GM12878 (cell line): Measurements from ENCODE around the gene VPS52. TPM values are rescaled to one million over a fixed set of nuclear protein-coding genes. Genes with fewer than 3 reads are reported as not detected.

Experiments used
- ATAC-seq: fragments of 200-7000 bp; cut with Tn5 transposase; 3 replicates; pipeline ENCODE4 v1.9.1; 2020; ENCODE audit warnings: mild to moderate bottlenecking, moderate library complexity
- BruUV-seq: library from RNA; stranded (reverse); fragments of 400-500 nt; replicated peaks from 2 replicates; lab custom pipeline; 2021; lab: Mats Ljungman, UMichigan
- CTCF ChIA-PET: fragments of 300-600 bp; sonication (Branson Sonifier 250); formaldehyde crosslinking; extraction: SDS; loops from one replicate; lab custom pipeline; 2021; ENCODE audit warnings: inconsistent platforms; lab: Yijun Ruan, JAX
- POLR2A ChIA-PET: fragments of 350-600 bp; formaldehyde crosslinking; extraction: SDS; loops from one replicate; lab custom pipeline; 2021; ENCODE audit warnings: inconsistent platforms; lab: Charles Lee
- RAD21 ChIA-PET: fragments of 300-600 bp; sonication (Branson Sonifier 250); formaldehyde crosslinking; loops from one replicate; lab custom pipeline; 2023; ENCODE audit warnings: antibody characterized with exemption; ENCODE audit not compliant: unreplicated experiment; lab: Charles Lee
- SMC1A ChIA-PET: fragments of 300-600 bp; sonication (Branson Sonifier 250); formaldehyde crosslinking; loops from one replicate; lab custom pipeline; 2023; ENCODE audit not compliant: unreplicated experiment, uncharacterized antibody; lab: Charles Lee
- DNase-seq: peaks from one replicate; pipeline ENCODE4 v3.0.0-alpha.2; 2011; ENCODE audit warnings: low read depth, low spot score
- FAIRE-seq: peaks from 3 replicates; lab custom pipeline; 2011; peaks lifted over from hg19 to GRCh38; lab: Jason Lieb, UNC
- H2AFZ ChIP-seq: 2 replicates; pipeline ENCODE4 v1.6.0; 2011; ENCODE audit warnings: low read depth, low read length, control low read depth; ENCODE audit not compliant: control insufficient read depth
- H3K27ac ChIP-seq: 2 replicates; pipeline ENCODE4 v1.5.1; 2011; ENCODE audit warnings: control low read depth; ENCODE audit not compliant: control insufficient read depth, insufficient read depth
- H3K27me3 ChIP-seq, 2 experiments: replicated peaks in 1 of 2; 2 replicates each; pipeline versions ENCODE4 v1.6.0 to v1.6.1; 2011; ENCODE audit warnings: low read length in 1 of 2; ENCODE audit not compliant: control insufficient read depth in 2 of 2, insufficient read depth in 2 of 2
- H3K36me3 ChIP-seq, 2 experiments: 2 replicates each; pipeline ENCODE4 v1.5.1; 2011; ENCODE audit warnings: low read length in 1 of 2; ENCODE audit not compliant: control insufficient read depth in 2 of 2, insufficient read depth in 2 of 2
- H3K4me1 ChIP-seq: 2 replicates; pipeline ENCODE4 v1.6.1; 2011; ENCODE audit warnings: mild to moderate bottlenecking, low read length, moderate library complexity, mixed read lengths; ENCODE audit not compliant: control insufficient read depth, insufficient read depth
- H3K4me2 ChIP-seq: 2 replicates; pipeline ENCODE4 v1.6.0; 2011; ENCODE audit warnings: control low read depth; ENCODE audit not compliant: control insufficient read depth, insufficient read depth
- H3K4me3 ChIP-seq: fragments of 200-600 bp; sonication (generic); 2 replicates; pipeline ENCODE4 v1.5.1; 2016
- H3K79me2 ChIP-seq: 2 replicates; pipeline ENCODE4 v1.6.0; 2011; ENCODE audit warnings: low read length; ENCODE audit not compliant: control insufficient read depth, insufficient read depth
- H3K9ac ChIP-seq: 2 replicates; pipeline ENCODE4 v1.8.0; 2011; ENCODE audit warnings: low read length, control low read depth, mixed read lengths; ENCODE audit not compliant: control insufficient read depth, insufficient read depth
- H3K9me3 ChIP-seq: replicated peaks from 3 replicates; pipeline ENCODE4 v1.5.1; 2011; ENCODE audit warnings: mild to moderate bottlenecking, low read length; ENCODE audit not compliant: control insufficient read depth, insufficient read depth
- H4K20me1 ChIP-seq: 2 replicates; pipeline ENCODE4 v1.6.0; 2011; ENCODE audit not compliant: control insufficient read depth, insufficient read depth
- CHD1 ChIP-seq: IDR thresholded peaks from 2 replicates; pipeline ENCODE4 v1.6.1; 2012; ENCODE audit warnings: low read depth, low read length, improper control_type of control experiment
- HCFC1 ChIP-seq: fragments of 150-350 bp; IDR thresholded peaks from 2 replicates; pipeline ENCODE4 v1.6.1; 2014; ENCODE audit warnings: low read length
- KDM1A ChIP-seq: fragments of 200-600 bp; sonication (generic); IDR thresholded peaks from 2 replicates; pipeline ENCODE4 v1.6.1; 2016; ENCODE audit warnings: borderline replicate concordance
- SIN3A ChIP-seq: IDR thresholded peaks from 2 replicates; pipeline ENCODE4 v1.6.1; 2012; ENCODE audit warnings: low read depth, low read length, improper control_type of control experiment
- SMAD5 ChIP-seq: IDR thresholded peaks from 2 replicates; pipeline ENCODE4 v1.6.1; 2016; ENCODE audit warnings: antibody characterized with exemption, low read depth
- SPI1 ChIP-seq: IDR thresholded peaks from 2 replicates; pipeline ENCODE4 v1.6.1; 2011; ENCODE audit warnings: low read depth, mild to moderate bottlenecking, low read length, moderate library complexity, borderline replicate concordance; ENCODE audit not compliant: insufficient read depth
- STAT3 ChIP-seq: IDR thresholded peaks from 2 replicates; pipeline ENCODE4 v1.6.1; 2011; ENCODE audit warnings: low read depth, low read length, improper control_type of control experiment
- ZBED1 ChIP-seq: IDR thresholded peaks from 2 replicates; pipeline ENCODE4 v1.6.1; 2016; ENCODE audit warnings: borderline replicate concordance
- ZNF384 ChIP-seq: IDR thresholded peaks from 2 replicates; pipeline ENCODE4 v1.6.1; 2012; ENCODE audit warnings: low read depth, mild to moderate bottlenecking, low read length, improper control_type of control experiment, borderline replicate concordance
- ZNF622 ChIP-seq: fragments of 450-650 bp; IDR thresholded peaks from 2 replicates; pipeline ENCODE4 v1.6.1; 2017; ENCODE audit warnings: mild to moderate bottlenecking, inconsistent platforms
- ZSCAN29 ChIP-seq: fragments of 450-650 bp; IDR thresholded peaks from 2 replicates; pipeline ENCODE4 v1.6.1; 2017; ENCODE audit warnings: mild to moderate bottlenecking, moderate library complexity
- WGBS: methylation state at CpG from one replicate; pipeline ENCODE4 v1.1.6; 2016; ENCODE audit warnings: low lambda C conversion rate; ENCODE audit not compliant: insufficient replicate concordance, insufficient coverage; ENCODE audit errors: missing lambda C conversion rate; 5-methylcytosine and 5-hydroxymethylcytosine counted together
- in situ Hi-C: fragments of 300-500 bp; cut with MboI; formaldehyde crosslinking; loops from 9 replicates; pipeline ENCODE4 v1.14.3; 2018; ENCODE audit warnings: mixed read lengths
- intact Hi-C: fragments of 100-400 bp; cut with micrococcal nuclease; formaldehyde crosslinking; loops from one replicate; pipeline ENCODE4 v1.14.2; 2022; ENCODE audit not compliant: unreplicated experiment
- polyA plus RNA-seq, 11 experiments: library from polyadenylated mRNA; depleted of rRNA in 4 of 11; unstranded in 6 of 11; stranded (reverse) in 5 of 11; fragments of >200 nt; fragmentation: Nextera tagmentation in 4 of 11; fragmentation: Illumina TruSeq in 1 of 11; extraction: Ambion mirVana in 4 of 11; extraction: Trizol in 1 of 11; gene quantifications; 1 replicate in 1 of 11; 2 replicates in 10 of 11; pipeline versions ENCODE4 v1.2.1 to v1.2.3, GENCODE V29; 2011 to 2016; ENCODE audit warnings: inconsistent platforms in 2 of 11, missing spikeins in 2 of 11, low read depth in 1 of 11
- total RNA-seq, 4 experiments: library from RNA; depleted of rRNA in 3 of 4; stranded (reverse); fragments of >200 nt in 3 of 4; fragmentation: Illumina TruSeq in 1 of 4; extraction: Trizol in 1 of 4; gene quantifications; 2 replicates each; pipeline versions ENCODE4 v1.2.1 to v1.2.3, GENCODE V29; 2013 to 2021
- TF ChIP-seq, protein P1 (sequence below): fragments of 450-650 bp; IDR thresholded peaks from 2 replicates; pipeline ENCODE4 v1.6.1; 2017; ENCODE audit warnings: mild to moderate bottlenecking
- TF ChIP-seq, protein P2 (sequence below): fragments of 450-650 bp; IDR thresholded peaks from 2 replicates; pipeline ENCODE4 v1.6.1; 2017; ENCODE audit warnings: borderline replicate concordance
- TF ChIP-seq, protein P3 (sequence below): fragments of 450-650 bp; IDR thresholded peaks from 2 replicates; pipeline ENCODE4 v1.6.1; 2018; ENCODE audit warnings: mild to moderate bottlenecking, low read depth, moderate library complexity; ENCODE audit not compliant: partially characterized antibody
- TF ChIP-seq, protein P4 (sequence below): fragments of 450-650 bp; IDR thresholded peaks from 2 replicates; pipeline ENCODE4 v1.6.1; 2017; ENCODE audit warnings: low read depth, mild to moderate bottlenecking, moderate library complexity

Gene VPS52
- total and polyA plus RNA-seq, 10 of the 15 experiments (the other 5 are each of a cell fraction or from before 2014, with no cell fraction given): 11.3 to 52.7 (median 36.7) TPM

GRCh38 chr6:33272275-33273128, 826 bp upstream of the VPS52 start:
- ChIA-PET CTCF (interaction anchor here (0.9 to 3.6 kb wide), 9 partner anchors 23 to 196 kb away, joined by 3 to 23 read pairs (median 5); partner anchors contain the start of genes HLA-DPB1 and RING1), SMC1A (interaction anchor here (0.6 to 2.0 kb wide), 7 partner anchors 17 to 158 kb away, joined by 3 to 8 read pairs (median 6); partner anchors contain the start of genes PFDN6, RING1 and WDR46), POLR2A (interaction anchor here (0.6 to 5.4 kb wide), 21 partner anchors 8 to 319 kb away, joined by 3 to 60 read pairs (median 6); partner anchors contain the start of genes HLA-DMA, HLA-DPB1, PFDN6 and RGL2), RAD21 (interaction anchor here (0.9 to 2.1 kb wide), 8 partner anchors 16 to 298 kb away, joined by 3 to 11 read pairs (median 5); partner anchors contain the start of genes PFDN6, RGL2, RING1 and WDR46)
- H4K20me1 ChIP-seq: peaks cover 6% of the 10 kb centered on the region
- peak overlapping the region; percentile 49; the same call in 1 of the 2 replicates for H2AFZ ChIP-seq
- H3K36me3 ChIP-seq: peaks cover 13 to 24% of the 10 kb centered on the region in 2 experiments
- H3K4me1 ChIP-seq: peaks cover 18% of the 10 kb centered on the region
- whole genome bisulfite sequencing: under 1% methylated on average over 22 of the region's 22 CpGs
- peak; percentile 16 for ATAC-seq
- peak overlapping the region; percentile 83 for H3K4me2 ChIP-seq
- H3K27me3 ChIP-seq: no peaks in the 10 kb centered on the region
- FAIRE-seq: no peak
- in situ Hi-C loops (no loop called here), intact Hi-C loops (no loop called here)
- peak overlapping the region; percentile 87 for H3K4me3 ChIP-seq
- H3K79me2 ChIP-seq: peaks cover 67% of the 10 kb centered on the region
- no peak for DNase-seq
- no peaks in the 10 kb centered on the region for H3K9me3 ChIP-seq
- peak overlapping the region; percentile 88 for H3K9ac ChIP-seq
- peak overlapping the region; percentile 97 for H3K27ac ChIP-seq
- TSS peak; percentile 81 for BruUV-seq
- TF ChIP-seq CHD1 (peak; percentile 36; the same call in 1 of the 2 replicates), SPI1 (no peak), ZSCAN29 (peak; percentile 68; the same call in 1 of the 2 replicates), SMAD5 (peak; percentile 22; the same call in 1 of the 2 replicates), KDM1A (no peak), HCFC1 (no peak), ZNF622 (no peak), ZNF384 (no peak), ZBED1 (0 out of 2 replicates have a peak, but pooled peaks have one; percentile 50), SIN3A (no peak), STAT3 (no peak)
- TF ChIP-seq, protein P1, sequence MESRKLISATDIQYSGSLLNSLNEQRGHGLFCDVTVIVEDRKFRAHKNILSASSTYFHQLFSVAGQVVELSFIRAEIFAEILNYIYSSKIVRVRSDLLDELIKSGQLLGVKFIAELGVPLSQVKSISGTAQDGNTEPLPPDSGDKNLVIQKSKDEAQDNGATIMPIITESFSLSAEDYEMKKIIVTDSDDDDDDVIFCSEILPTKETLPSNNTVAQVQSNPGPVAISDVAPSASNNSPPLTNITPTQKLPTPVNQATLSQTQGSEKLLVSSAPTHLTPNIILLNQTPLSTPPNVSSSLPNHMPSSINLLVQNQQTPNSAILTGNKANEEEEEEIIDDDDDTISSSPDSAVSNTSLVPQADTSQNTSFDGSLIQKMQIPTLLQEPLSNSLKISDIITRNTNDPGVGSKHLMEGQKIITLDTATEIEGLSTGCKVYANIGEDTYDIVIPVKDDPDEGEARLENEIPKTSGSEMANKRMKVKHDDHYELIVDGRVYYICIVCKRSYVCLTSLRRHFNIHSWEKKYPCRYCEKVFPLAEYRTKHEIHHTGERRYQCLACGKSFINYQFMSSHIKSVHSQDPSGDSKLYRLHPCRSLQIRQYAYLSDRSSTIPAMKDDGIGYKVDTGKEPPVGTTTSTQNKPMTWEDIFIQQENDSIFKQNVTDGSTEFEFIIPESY: no peak
- TF ChIP-seq, protein P2, sequence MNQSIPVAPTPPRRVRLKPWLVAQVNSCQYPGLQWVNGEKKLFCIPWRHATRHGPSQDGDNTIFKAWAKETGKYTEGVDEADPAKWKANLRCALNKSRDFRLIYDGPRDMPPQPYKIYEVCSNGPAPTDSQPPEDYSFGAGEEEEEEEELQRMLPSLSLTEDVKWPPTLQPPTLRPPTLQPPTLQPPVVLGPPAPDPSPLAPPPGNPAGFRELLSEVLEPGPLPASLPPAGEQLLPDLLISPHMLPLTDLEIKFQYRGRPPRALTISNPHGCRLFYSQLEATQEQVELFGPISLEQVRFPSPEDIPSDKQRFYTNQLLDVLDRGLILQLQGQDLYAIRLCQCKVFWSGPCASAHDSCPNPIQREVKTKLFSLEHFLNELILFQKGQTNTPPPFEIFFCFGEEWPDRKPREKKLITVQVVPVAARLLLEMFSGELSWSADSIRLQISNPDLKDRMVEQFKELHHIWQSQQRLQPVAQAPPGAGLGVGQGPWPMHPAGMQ: no peak
- TF ChIP-seq, protein P3, sequence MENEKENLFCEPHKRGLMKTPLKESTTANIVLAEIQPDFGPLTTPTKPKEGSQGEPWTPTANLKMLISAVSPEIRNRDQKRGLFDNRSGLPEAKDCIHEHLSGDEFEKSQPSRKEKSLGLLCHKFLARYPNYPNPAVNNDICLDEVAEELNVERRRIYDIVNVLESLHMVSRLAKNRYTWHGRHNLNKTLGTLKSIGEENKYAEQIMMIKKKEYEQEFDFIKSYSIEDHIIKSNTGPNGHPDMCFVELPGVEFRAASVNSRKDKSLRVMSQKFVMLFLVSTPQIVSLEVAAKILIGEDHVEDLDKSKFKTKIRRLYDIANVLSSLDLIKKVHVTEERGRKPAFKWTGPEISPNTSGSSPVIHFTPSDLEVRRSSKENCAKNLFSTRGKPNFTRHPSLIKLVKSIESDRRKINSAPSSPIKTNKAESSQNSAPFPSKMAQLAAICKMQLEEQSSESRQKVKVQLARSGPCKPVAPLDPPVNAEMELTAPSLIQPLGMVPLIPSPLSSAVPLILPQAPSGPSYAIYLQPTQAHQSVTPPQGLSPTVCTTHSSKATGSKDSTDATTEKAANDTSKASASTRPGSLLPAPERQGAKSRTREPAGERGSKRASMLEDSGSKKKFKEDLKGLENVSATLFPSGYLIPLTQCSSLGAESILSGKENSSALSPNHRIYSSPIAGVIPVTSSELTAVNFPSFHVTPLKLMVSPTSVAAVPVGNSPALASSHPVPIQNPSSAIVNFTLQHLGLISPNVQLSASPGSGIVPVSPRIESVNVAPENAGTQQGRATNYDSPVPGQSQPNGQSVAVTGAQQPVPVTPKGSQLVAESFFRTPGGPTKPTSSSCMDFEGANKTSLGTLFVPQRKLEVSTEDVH: no peak
- TF ChIP-seq, protein P4, sequence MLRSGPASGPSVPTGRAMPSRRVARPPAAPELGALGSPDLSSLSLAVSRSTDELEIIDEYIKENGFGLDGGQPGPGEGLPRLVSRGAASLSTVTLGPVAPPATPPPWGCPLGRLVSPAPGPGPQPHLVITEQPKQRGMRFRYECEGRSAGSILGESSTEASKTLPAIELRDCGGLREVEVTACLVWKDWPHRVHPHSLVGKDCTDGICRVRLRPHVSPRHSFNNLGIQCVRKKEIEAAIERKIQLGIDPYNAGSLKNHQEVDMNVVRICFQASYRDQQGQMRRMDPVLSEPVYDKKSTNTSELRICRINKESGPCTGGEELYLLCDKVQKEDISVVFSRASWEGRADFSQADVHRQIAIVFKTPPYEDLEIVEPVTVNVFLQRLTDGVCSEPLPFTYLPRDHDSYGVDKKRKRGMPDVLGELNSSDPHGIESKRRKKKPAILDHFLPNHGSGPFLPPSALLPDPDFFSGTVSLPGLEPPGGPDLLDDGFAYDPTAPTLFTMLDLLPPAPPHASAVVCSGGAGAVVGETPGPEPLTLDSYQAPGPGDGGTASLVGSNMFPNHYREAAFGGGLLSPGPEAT: no peak
